Pancreas (tissue), 10 donors: ENCODE data around the gene CLCNKB. TPM values are rescaled to one million over a fixed set of nuclear protein-coding genes. Genes with fewer than 3 reads are reported as not detected.

Experiments used
- ATAC-seq, 4 donors: fragments of 200-7000 bp; cut with Tn5 transposase; one replicate each; pipeline versions ENCODE4 v1.8.0 to v1.9.1; 2020; ENCODE audit warnings: mild to moderate bottlenecking in 4 of 4, moderate library complexity in 4 of 4
- DNase-seq, 6 donors: peaks; one replicate each; pipeline ENCODE4 v3.0.0-alpha.2; 2020
- FAIRE-seq: peaks from 2 replicates; lab custom pipeline; 2012; peaks lifted over from hg19 to GRCh38; lab: Jason Lieb, UNC
- H3K27ac ChIP-seq, 4 donors: fragments of 200-600 bp; sonication (generic); 1 replicate in 3 of 4; 2 replicates in 1 of 4; pipeline versions ENCODE4 v1.5.0 to v1.8.0; 2020
- H3K27me3 ChIP-seq, 4 donors: fragments of 200-600 bp; one replicate each; pipeline ENCODE4 v1.8.0; 2021
- H3K36me3 ChIP-seq, 3 donors: fragments of 200-600 bp; sonication (generic) in 1 of 3; one replicate each; pipeline versions ENCODE4 v1.5.0 to v1.8.0; 2020 to 2021
- H3K4me1 ChIP-seq, 3 donors: fragments of 200-600 bp; one replicate each; pipeline ENCODE4 v1.8.0; 2021
- H3K4me3 ChIP-seq, 4 donors: fragments of 200-600 bp; sonication (generic) in 2 of 4; one replicate each; pipeline versions ENCODE4 v1.5.0 to v1.8.0; 2020 to 2021
- H3K9me3 ChIP-seq, 4 donors: fragments of 200-600 bp; one replicate each; pipeline ENCODE4 v1.8.0; 2021
- CTCF ChIP-seq, 4 donors: fragments of 200-600 bp; sonication (generic) in 3 of 4; IDR thresholded peaks; one replicate each; pipeline versions ENCODE4 v1.5.0 to v1.8.0; 2021; ENCODE audit warnings: antibody characterized with exemption in 4 of 4
- WGBS, 2 donors: extraction: QIAGEN DNeasy Blood & Tissue Kit; methylation state at CpG; one replicate each; pipeline ENCODE4 v1.1.7; 2013; 5-methylcytosine and 5-hydroxymethylcytosine counted together
- intact Hi-C, 3 donors: fragments of 100-400 bp; cut with DNase I; formaldehyde crosslinking; loops; one replicate each; pipeline versions ENCODE4 v1.11.1 to v1.14.2; 2022
- polyA plus RNA-seq, 2 donors: library from polyadenylated mRNA; stranded (reverse); fragments of 200-250 nt; gene quantifications; one replicate each; pipeline ENCODE4 v1.2.3, GENCODE V29; 2013
- total RNA-seq, 6 donors: library from RNA; stranded (reverse); fragmentation: NEBNext Ultra II Directional in 4 of 6; extraction: Animal tissue kit (Norgen Biotek cat#: 25700) in 4 of 6; gene quantifications; one replicate each; pipeline versions ENCODE4 v1.2.1 to v1.2.4, GENCODE V29; 2021 to 2023
- donor health status: healthy with polysubstance abuse.
- donor health status: DM: no; HTN: no; CAD: no; lungs with moderate emphysema.
- donor health status: DM: no; HTN: no; CAD: no.
- donor health status: control.
- donor health status: control.
- donor health status: Bipolar disorder and iron deficiency.
- donor health status: DM: yes; HTN: yes; CAD: no.
- donor health status: DM: no; HTN: no; CAD: no.
- donor health status: DM: no; HTN: no; CAD: no.
- donor health status: DM: yes; HTN: yes; CAD: no.

Gene CLCNKB
- total and polyA plus RNA-seq, 8 donors, result 0.54 to 1.7 (median 0.93) TPM

GRCh38 chr1:16064536-16065268 is 21.1 kb downstream of the CLCNKB start:
- H3K9me3 ChIP-seq, result no peaks in the 10 kb centered on the region
- 57 to 60% methylated on average over 13 of the region's 13 CpGs for WGBS, 2 donors
- peaks cover 20 to 26% (median 25%) of the 10 kb centered on the region in 3 donors for H3K4me1 ChIP-seq
- ATAC-seq, result no peak
- no peak for TF ChIP-seq CTCF (IDR thresholded peaks at IDR 0.05)
- intact Hi-C loops, result no loop called here
- H3K36me3 ChIP-seq, result no peaks in the 10 kb centered on the region
- no peak for FAIRE-seq
- H3K27me3 ChIP-seq, result no peaks in the 10 kb centered on the region
- H3K27ac ChIP-seq, result no peak overlapping the region
- DNase-seq, result peak in 1 of 6 donors; percentile 63
- no peak overlapping the region for H3K4me3 ChIP-seq

GRCh38 chr1:16065269-16065576 is 21.6 kb downstream of the CLCNKB start:
- WGBS, 2 donors, result 75 to 77% methylated on average over 8 of the region's 8 CpGs
- TF ChIP-seq CTCF (IDR thresholded peaks at IDR 0.05), result no peak
- ATAC-seq, result no peak

GRCh38 chr1:16066245-16066644 is 22.7 kb downstream of the CLCNKB start:
- no peaks in the 10 kb centered on the region for H3K9me3 ChIP-seq
- no peak for FAIRE-seq
- 78 to 83% methylated on average over 4 of the region's 4 CpGs for WGBS, 2 donors
- no peak for ATAC-seq
- H3K4me3 ChIP-seq, result no peak overlapping the region
- TF ChIP-seq CTCF (IDR thresholded peaks at IDR 0.05), result no peak
- DNase-seq, result peak in 1 of 6 donors; percentile 33
- peak overlapping the region in 3 of 4 donors; percentile 67 to 79 (median 77) for H3K27ac ChIP-seq
- intact Hi-C loops, result no loop called here
- no peaks in the 10 kb centered on the region for H3K36me3 ChIP-seq
- no peaks in the 10 kb centered on the region for H3K27me3 ChIP-seq
- peaks cover 20 to 26% (median 25%) of the 10 kb centered on the region in 3 donors for H3K4me1 ChIP-seq

More at GRCh38 chr1:16065269-16065576, 21.6 kb downstream of the CLCNKB start:
- Histone ChIP-seq H3K9me3 (no peaks in the 10 kb centered on the region), H3K27me3 (no peaks in the 10 kb centered on the region), H3K36me3 (no peaks in the 10 kb centered on the region), H3K27ac (no peak overlapping the region), H3K4me3 (no peak overlapping the region), H3K4me1 (peaks cover 20 to 26% (median 25%) of the 10 kb centered on the region in 3 donors)
- DNase-seq, result peak in 1 of 6 donors; percentile 56
- no peak for FAIRE-seq
- intact Hi-C loops, result no loop called here

DNA sequence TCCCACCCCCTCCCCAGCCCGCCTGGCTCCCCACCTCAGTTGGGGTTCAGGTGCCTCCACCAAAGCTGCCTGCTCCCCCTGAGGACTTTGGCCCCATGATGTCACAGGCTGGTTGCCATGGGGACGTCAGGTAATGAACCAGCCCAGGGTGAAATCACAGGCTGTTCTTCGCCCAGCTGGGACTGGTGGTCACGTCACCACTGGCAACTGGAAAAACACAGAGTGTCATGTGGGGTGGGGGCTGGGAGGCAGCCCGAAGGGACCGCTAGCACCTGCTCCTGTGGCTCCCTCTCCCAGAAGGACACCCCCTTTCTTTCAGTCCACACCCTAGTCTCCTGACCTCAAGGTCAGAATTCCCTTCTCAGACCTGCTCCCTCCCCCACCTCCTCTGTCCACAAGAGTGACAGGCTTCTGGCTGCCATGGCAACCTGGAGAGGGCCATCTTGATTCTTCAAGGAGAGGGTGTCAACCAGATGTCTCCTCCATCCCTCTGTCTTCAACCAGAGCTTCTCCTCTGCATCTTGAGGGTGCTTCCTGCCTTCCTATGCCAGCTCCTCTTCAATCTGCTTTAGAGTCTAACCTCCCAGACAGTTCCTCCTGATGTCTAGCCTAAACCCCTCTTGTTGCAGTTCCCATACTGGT is 23.7 kb downstream of the CLCNKB start:
- Histone ChIP-seq H3K27me3 (no peaks in the 10 kb centered on the region), H3K27ac (peak overlapping the region; percentile 35 to 79 (median 72)), H3K4me3 (no peak overlapping the region), H3K4me1 (peaks cover 20 to 26% (median 25%) of the 10 kb centered on the region in 3 donors), H3K9me3 (no peaks in the 10 kb centered on the region), H3K36me3 (no peaks in the 10 kb centered on the region)
- ATAC-seq (peak; percentile 77 to 88 (median 84)), DNase-seq (peak; percentile 88 to 97 (median 94)), FAIRE-seq (no peak)
- intact Hi-C loops, result no loop called here
- TF ChIP-seq CTCF (IDR thresholded peaks at IDR 0.05), result no peak
- WGBS, 2 donors, result 16 to 19% methylated on average over 6 of the region's 6 CpGs
